Panc1 (cell line): ENCODE measurements around the gene HIF1A. TPM values are rescaled to one million over a fixed set of nuclear protein-coding genes. Genes with fewer than 3 reads are reported as not detected.

Source experiments
- ATAC-seq: fragments of 200-7000 bp; cut with Tn5 transposase; 2 replicates; pipeline ENCODE4 v1.9.1; 2020; ENCODE audit warnings: mild to moderate bottlenecking, moderate library complexity
- BruUV-seq: library from RNA; stranded (reverse); fragments of 400-500 nt; replicated peaks from 2 replicates; lab custom pipeline; 2021; lab: Mats Ljungman, UMichigan
- CTCF ChIA-PET: fragments of 300-600 bp; sonication (Branson Sonifier 250); formaldehyde crosslinking; loops from one replicate; lab custom pipeline; 2022; ENCODE audit warnings: antibody characterized with exemption; lab: Charles Lee
- POLR2A ChIA-PET: fragments of 300-600 bp; sonication (Branson Sonifier 250); formaldehyde crosslinking; loops from one replicate; lab custom pipeline; 2022; ENCODE audit warnings: antibody characterized with exemption; lab: Charles Lee
- DNase-seq: peaks from one replicate; pipeline ENCODE4 v3.0.0-alpha.2; 2010; ENCODE audit warnings: low read depth, low spot score
- H3K27ac ChIP-seq: 2 replicates; pipeline ENCODE4 v1.5.1; 2011; ENCODE audit warnings: mild to moderate bottlenecking, low read length, inconsistent platforms
- H3K27me3 ChIP-seq: fragments of 200-500 bp; sonication (Bioruptor generic); 2 replicates; pipeline ENCODE4 v1.6.0; 2014; ENCODE audit warnings: low read length, inconsistent platforms; ENCODE audit not compliant: control insufficient read depth, insufficient read depth
- H3K36me3 ChIP-seq: fragments of 200-500 bp; sonication (Bioruptor generic); 2 replicates; pipeline ENCODE4 v1.5.1; 2014; ENCODE audit warnings: inconsistent platforms, mild to moderate bottlenecking, low read length, moderate library complexity; ENCODE audit not compliant: control insufficient read depth, insufficient read depth
- H3K4me1 ChIP-seq: 2 replicates; pipeline ENCODE4 v1.5.1; 2011; ENCODE audit warnings: inconsistent platforms, mild to moderate bottlenecking, low read length, moderate library complexity; ENCODE audit not compliant: control insufficient read depth, insufficient read depth
- H3K4me3 ChIP-seq, 2 experiments: 2 replicates each; pipeline ENCODE4 v1.5.1; 2011 to 2012; ENCODE audit warnings: low read depth in 2 of 2, low read length in 2 of 2, mild to moderate bottlenecking in 2 of 2, inconsistent platforms in 1 of 2, moderate library complexity in 1 of 2
- H3K9me3 ChIP-seq: fragments of 200-500 bp; sonication (Bioruptor generic); 2 replicates; pipeline ENCODE4 v1.5.1; 2014; ENCODE audit warnings: low read depth, mild to moderate bottlenecking, inconsistent platforms, low read length, moderate library complexity; ENCODE audit not compliant: control insufficient read depth, insufficient read depth
- POLR2AphosphoS5 ChIP-seq: IDR thresholded peaks from 2 replicates; pipeline ENCODE4 v1.6.1; 2012; ENCODE audit warnings: mild to moderate bottlenecking, low read depth, low read length, moderate library complexity
- SIN3A ChIP-seq: IDR thresholded peaks from 2 replicates; pipeline ENCODE4 v1.6.1; 2012; ENCODE audit warnings: low read depth, mild to moderate bottlenecking, low read length, moderate library complexity, borderline replicate concordance; ENCODE audit not compliant: insufficient read depth
- TCF7L2 ChIP-seq: IDR thresholded peaks from 2 replicates; pipeline ENCODE4 v1.6.1; 2011; ENCODE audit warnings: mild to moderate bottlenecking, low read depth, low read length, inconsistent platforms
- in situ Hi-C: cut with HindIII; loops from 2 replicates; pipeline ENCODE4 v1.10.0; 2016; ENCODE audit warnings: low sequenced_read_pairs, low pct_unique_long_range_greater_than_20kb
- intact Hi-C: fragments of 100-400 bp; cut with micrococcal nuclease; formaldehyde crosslinking; loops from one replicate; pipeline ENCODE4 v1.10.0; 2022; ENCODE audit not compliant: unreplicated experiment
- total RNA-seq: library from RNA; stranded (reverse); gene quantifications from one replicate; pipeline ENCODE4 v1.2.1, GENCODE V29; 2021; ENCODE audit not compliant: unreplicated experiment
- TF ChIP-seq, protein P1 (sequence below): fragments of 450-650 bp; IDR thresholded peaks from 2 replicates; pipeline ENCODE4 v1.5.1; 2017; ENCODE audit warnings: mild to moderate bottlenecking
- TF ChIP-seq, protein P2 (sequence below), 2 experiments: IDR thresholded peaks; 2 replicates each; pipeline ENCODE4 v1.6.1; 2011 to 2012; ENCODE audit warnings: low read depth in 2 of 2, control low read depth in 1 of 2, low read length in 1 of 2, mild to moderate bottlenecking in 1 of 2, moderate library complexity in 1 of 2; ENCODE audit not compliant: insufficient read depth in 1 of 2

The HIF1A gene
- total RNA-seq, 1 experiment from 2014 or later: 83.4 TPM

DNA sequence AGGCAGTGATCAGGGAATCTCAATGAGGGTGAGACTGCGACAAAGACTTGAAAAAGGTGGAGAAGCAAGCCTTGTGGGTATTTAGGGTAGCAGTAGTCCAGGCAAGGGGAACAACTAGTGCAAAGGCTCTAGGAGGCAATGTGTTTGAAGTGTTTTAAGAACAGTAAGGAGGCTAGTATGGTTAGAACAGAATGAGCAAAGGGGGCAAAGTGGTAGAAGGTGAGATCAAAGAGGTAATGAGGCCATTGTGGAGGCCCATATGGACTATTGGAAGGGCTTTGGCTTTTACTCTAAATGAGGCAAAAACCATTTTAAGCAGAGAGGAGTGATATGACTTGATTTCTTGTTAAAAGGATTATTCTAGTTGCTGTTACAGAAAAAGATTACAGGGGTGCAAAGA lies 16.8 kb downstream of the HIF1A start:
- intact Hi-C loops: loop anchor here (10.0 kb wide), 1 partner anchor 237 kb away; no protein-coding TSS in a partner anchor
- no peak overlapping the region for H3K4me3 ChIP-seq
- H3K27me3 ChIP-seq: no peaks in the 10 kb centered on the region
- POLR2A ChIA-PET: no interaction called here
- ATAC-seq (no peak), DNase-seq (no peak)
- CTCF ChIA-PET: no interaction called here
- BruUV-seq: no TSS peak
- in situ Hi-C loops: no loop called here
- H3K4me1 ChIP-seq: peaks cover 9% of the 10 kb centered on the region
- no peaks in the 10 kb centered on the region for H3K9me3 ChIP-seq
- H3K36me3 ChIP-seq: no peaks in the 10 kb centered on the region
- H3K27ac ChIP-seq: no peak overlapping the region
- TF ChIP-seq, protein P1, sequence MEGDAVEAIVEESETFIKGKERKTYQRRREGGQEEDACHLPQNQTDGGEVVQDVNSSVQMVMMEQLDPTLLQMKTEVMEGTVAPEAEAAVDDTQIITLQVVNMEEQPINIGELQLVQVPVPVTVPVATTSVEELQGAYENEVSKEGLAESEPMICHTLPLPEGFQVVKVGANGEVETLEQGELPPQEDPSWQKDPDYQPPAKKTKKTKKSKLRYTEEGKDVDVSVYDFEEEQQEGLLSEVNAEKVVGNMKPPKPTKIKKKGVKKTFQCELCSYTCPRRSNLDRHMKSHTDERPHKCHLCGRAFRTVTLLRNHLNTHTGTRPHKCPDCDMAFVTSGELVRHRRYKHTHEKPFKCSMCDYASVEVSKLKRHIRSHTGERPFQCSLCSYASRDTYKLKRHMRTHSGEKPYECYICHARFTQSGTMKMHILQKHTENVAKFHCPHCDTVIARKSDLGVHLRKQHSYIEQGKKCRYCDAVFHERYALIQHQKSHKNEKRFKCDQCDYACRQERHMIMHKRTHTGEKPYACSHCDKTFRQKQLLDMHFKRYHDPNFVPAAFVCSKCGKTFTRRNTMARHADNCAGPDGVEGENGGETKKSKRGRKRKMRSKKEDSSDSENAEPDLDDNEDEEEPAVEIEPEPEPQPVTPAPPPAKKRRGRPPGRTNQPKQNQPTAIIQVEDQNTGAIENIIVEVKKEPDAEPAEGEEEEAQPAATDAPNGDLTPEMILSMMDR: no peak
- TF ChIP-seq POLR2AphosphoS5 (no peak), TCF7L2 (no peak), SIN3A (no peak)

DNA sequence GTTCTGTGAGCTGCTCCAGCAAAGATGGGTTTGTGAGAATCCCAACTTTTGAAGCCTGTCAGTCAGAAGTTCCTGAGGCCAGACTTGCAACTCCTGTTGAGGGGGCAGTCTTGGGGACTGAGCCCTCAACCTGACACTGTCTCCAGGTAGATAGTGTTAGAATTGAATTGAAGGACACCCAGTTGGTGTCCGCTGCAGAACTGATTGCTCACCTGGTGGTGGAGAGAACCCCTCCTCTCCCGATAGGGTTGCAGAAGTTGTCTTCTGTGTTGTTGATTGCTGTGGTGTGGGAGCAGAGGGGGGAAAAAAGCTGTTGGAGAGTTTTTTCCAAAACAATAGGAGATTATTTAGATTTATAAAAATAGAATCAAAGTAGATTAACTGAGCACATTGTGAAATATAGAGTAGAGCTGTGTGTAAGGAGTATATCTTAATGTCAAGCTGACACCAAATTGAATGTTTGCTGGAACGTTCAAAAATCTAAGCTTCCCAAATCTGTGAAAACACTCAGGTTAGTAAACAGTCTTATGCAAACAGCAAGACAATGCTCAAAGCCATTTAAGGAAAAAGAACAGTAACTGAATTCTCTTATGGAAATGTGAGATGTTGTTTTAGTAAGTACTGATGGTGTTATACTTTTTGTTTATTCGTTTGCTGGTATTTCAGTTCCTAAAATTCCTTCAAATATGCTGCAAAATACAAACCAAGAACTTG lies 18.6 kb downstream of the HIF1A start:
- ChIA-PET CTCF (no interaction called here), POLR2A (no interaction called here)
- H3K36me3 ChIP-seq: no peaks in the 10 kb centered on the region
- no peak overlapping the region for H3K4me3 ChIP-seq
- TF ChIP-seq SIN3A (no peak), POLR2AphosphoS5 (no peak), TCF7L2 (no peak)
- TF ChIP-seq, protein P1: no peak
- TF ChIP-seq, protein P2, sequence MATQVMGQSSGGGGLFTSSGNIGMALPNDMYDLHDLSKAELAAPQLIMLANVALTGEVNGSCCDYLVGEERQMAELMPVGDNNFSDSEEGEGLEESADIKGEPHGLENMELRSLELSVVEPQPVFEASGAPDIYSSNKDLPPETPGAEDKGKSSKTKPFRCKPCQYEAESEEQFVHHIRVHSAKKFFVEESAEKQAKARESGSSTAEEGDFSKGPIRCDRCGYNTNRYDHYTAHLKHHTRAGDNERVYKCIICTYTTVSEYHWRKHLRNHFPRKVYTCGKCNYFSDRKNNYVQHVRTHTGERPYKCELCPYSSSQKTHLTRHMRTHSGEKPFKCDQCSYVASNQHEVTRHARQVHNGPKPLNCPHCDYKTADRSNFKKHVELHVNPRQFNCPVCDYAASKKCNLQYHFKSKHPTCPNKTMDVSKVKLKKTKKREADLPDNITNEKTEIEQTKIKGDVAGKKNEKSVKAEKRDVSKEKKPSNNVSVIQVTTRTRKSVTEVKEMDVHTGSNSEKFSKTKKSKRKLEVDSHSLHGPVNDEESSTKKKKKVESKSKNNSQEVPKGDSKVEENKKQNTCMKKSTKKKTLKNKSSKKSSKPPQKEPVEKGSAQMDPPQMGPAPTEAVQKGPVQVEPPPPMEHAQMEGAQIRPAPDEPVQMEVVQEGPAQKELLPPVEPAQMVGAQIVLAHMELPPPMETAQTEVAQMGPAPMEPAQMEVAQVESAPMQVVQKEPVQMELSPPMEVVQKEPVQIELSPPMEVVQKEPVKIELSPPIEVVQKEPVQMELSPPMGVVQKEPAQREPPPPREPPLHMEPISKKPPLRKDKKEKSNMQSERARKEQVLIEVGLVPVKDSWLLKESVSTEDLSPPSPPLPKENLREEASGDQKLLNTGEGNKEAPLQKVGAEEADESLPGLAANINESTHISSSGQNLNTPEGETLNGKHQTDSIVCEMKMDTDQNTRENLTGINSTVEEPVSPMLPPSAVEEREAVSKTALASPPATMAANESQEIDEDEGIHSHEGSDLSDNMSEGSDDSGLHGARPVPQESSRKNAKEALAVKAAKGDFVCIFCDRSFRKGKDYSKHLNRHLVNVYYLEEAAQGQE (IDR thresholded peaks at IDR 0.05; ENCODE audit: insufficient read depth in 1 of 2, low read depth in 2 of 2, low read length in 1 of 2): no peak
- in situ Hi-C loops (no loop called here), intact Hi-C loops (loop anchor here (10.0 kb wide), 1 partner anchor 239 kb away; no protein-coding TSS in a partner anchor)
- H3K4me1 ChIP-seq: peaks cover 9% of the 10 kb centered on the region
- no TSS peak for BruUV-seq
- DNase-seq (no peak), ATAC-seq (no peak)
- H3K9me3 ChIP-seq: no peaks in the 10 kb centered on the region
- no peak overlapping the region for H3K27ac ChIP-seq
- H3K27me3 ChIP-seq: no peaks in the 10 kb centered on the region
